GM12878 (cell line): ENCODE results near the gene PRSS57. TPM values are rescaled to one million over a fixed set of nuclear protein-coding genes. Genes with fewer than 3 reads are reported as not detected.

Experiments
- ATAC-seq: fragments of 200-7000 bp; cut with Tn5 transposase; 3 replicates; pipeline ENCODE4 v1.9.1; 2020; ENCODE audit warnings: mild to moderate bottlenecking, moderate library complexity
- BruUV-seq: library from RNA; stranded (reverse); fragments of 400-500 nt; replicated peaks from 2 replicates; lab custom pipeline; 2021; lab: Mats Ljungman, UMichigan
- CTCF ChIA-PET: fragments of 300-600 bp; sonication (Branson Sonifier 250); formaldehyde crosslinking; extraction: SDS; loops from one replicate; lab custom pipeline; 2021; ENCODE audit warnings: inconsistent platforms; lab: Yijun Ruan, JAX
- POLR2A ChIA-PET: fragments of 350-600 bp; formaldehyde crosslinking; extraction: SDS; loops from one replicate; lab custom pipeline; 2021; ENCODE audit warnings: inconsistent platforms; lab: Charles Lee
- RAD21 ChIA-PET: fragments of 300-600 bp; sonication (Branson Sonifier 250); formaldehyde crosslinking; loops from one replicate; lab custom pipeline; 2023; ENCODE audit warnings: antibody characterized with exemption; ENCODE audit not compliant: unreplicated experiment; lab: Charles Lee
- SMC1A ChIA-PET: fragments of 300-600 bp; sonication (Branson Sonifier 250); formaldehyde crosslinking; loops from one replicate; lab custom pipeline; 2023; ENCODE audit not compliant: unreplicated experiment, uncharacterized antibody; lab: Charles Lee
- DNase-seq: peaks from one replicate; pipeline ENCODE4 v3.0.0-alpha.2; 2011; ENCODE audit warnings: low read depth, low spot score
- FAIRE-seq: peaks from 3 replicates; lab custom pipeline; 2011; peaks lifted over from hg19 to GRCh38; lab: Jason Lieb, UNC
- H2AFZ ChIP-seq: 2 replicates; pipeline ENCODE4 v1.6.0; 2011; ENCODE audit warnings: low read depth, low read length, control low read depth; ENCODE audit not compliant: control insufficient read depth
- H3K27ac ChIP-seq: 2 replicates; pipeline ENCODE4 v1.5.1; 2011; ENCODE audit warnings: control low read depth; ENCODE audit not compliant: control insufficient read depth, insufficient read depth
- H3K27me3 ChIP-seq, 2 experiments: replicated peaks in 1 of 2; 2 replicates each; pipeline versions ENCODE4 v1.6.0 to v1.6.1; 2011; ENCODE audit warnings: low read length in 1 of 2; ENCODE audit not compliant: control insufficient read depth in 2 of 2, insufficient read depth in 2 of 2
- H3K36me3 ChIP-seq, 2 experiments: 2 replicates each; pipeline ENCODE4 v1.5.1; 2011; ENCODE audit warnings: low read length in 1 of 2; ENCODE audit not compliant: control insufficient read depth in 2 of 2, insufficient read depth in 2 of 2
- H3K4me1 ChIP-seq: 2 replicates; pipeline ENCODE4 v1.6.1; 2011; ENCODE audit warnings: mild to moderate bottlenecking, low read length, moderate library complexity, mixed read lengths; ENCODE audit not compliant: control insufficient read depth, insufficient read depth
- H3K4me2 ChIP-seq: 2 replicates; pipeline ENCODE4 v1.6.0; 2011; ENCODE audit warnings: control low read depth; ENCODE audit not compliant: control insufficient read depth, insufficient read depth
- H3K4me3 ChIP-seq: fragments of 200-600 bp; sonication (generic); 2 replicates; pipeline ENCODE4 v1.5.1; 2016
- H3K79me2 ChIP-seq: 2 replicates; pipeline ENCODE4 v1.6.0; 2011; ENCODE audit warnings: low read length; ENCODE audit not compliant: control insufficient read depth, insufficient read depth
- H3K9ac ChIP-seq: 2 replicates; pipeline ENCODE4 v1.8.0; 2011; ENCODE audit warnings: low read length, control low read depth, mixed read lengths; ENCODE audit not compliant: control insufficient read depth, insufficient read depth
- H3K9me3 ChIP-seq: replicated peaks from 3 replicates; pipeline ENCODE4 v1.5.1; 2011; ENCODE audit warnings: mild to moderate bottlenecking, low read length; ENCODE audit not compliant: control insufficient read depth, insufficient read depth
- H4K20me1 ChIP-seq: 2 replicates; pipeline ENCODE4 v1.6.0; 2011; ENCODE audit not compliant: control insufficient read depth, insufficient read depth
- BMI1 ChIP-seq: fragments of 450-650 bp; IDR thresholded peaks from 2 replicates; pipeline ENCODE4 v1.6.1; 2016; ENCODE audit warnings: mild to moderate bottlenecking, moderate library complexity, borderline replicate concordance
- CEBPB ChIP-seq, 2 experiments: fragments of 150-350 bp in 1 of 2; IDR thresholded peaks; 2 replicates each; pipeline ENCODE4 v1.6.1; 2012 to 2014; ENCODE audit warnings: low read depth in 2 of 2, low read length in 2 of 2, borderline replicate concordance in 1 of 2, inconsistent platforms in 1 of 2
- CEBPZ ChIP-seq: fragments of 150-350 bp; IDR thresholded peaks from 2 replicates; pipeline ENCODE4 v1.6.1; 2016; ENCODE audit warnings: low read depth, low read length
- CHD1 ChIP-seq: IDR thresholded peaks from 2 replicates; pipeline ENCODE4 v1.6.1; 2012; ENCODE audit warnings: low read depth, low read length, improper control_type of control experiment
- ETV6 ChIP-seq, 2 experiments: fragments of 450-650 bp in 1 of 2; IDR thresholded peaks in 1 of 2; conservative IDR thresholded peaks in 1 of 2; 2 replicates each; pipeline ENCODE4 v1.6.1; 2014; ENCODE audit warnings: antibody characterized with exemption in 1 of 2, borderline replicate concordance in 1 of 2, low read depth in 1 of 2, mild to moderate bottlenecking in 1 of 2, moderate library complexity in 1 of 2
- HDGF ChIP-seq: fragments of 450-650 bp; IDR thresholded peaks from 2 replicates; pipeline ENCODE4 v1.6.1; 2016; ENCODE audit warnings: antibody characterized with exemption
- IRF4 ChIP-seq: IDR thresholded peaks from 2 replicates; pipeline ENCODE4 v1.6.1; 2011; ENCODE audit warnings: low read depth, low read length
- NFIC ChIP-seq: IDR thresholded peaks from 2 replicates; pipeline ENCODE4 v1.6.1; 2012; ENCODE audit warnings: low read depth, mild to moderate bottlenecking, inconsistent platforms, low read length, moderate library complexity
- PAX8 ChIP-seq: fragments of 450-650 bp; IDR thresholded peaks from 2 replicates; pipeline ENCODE4 v1.6.1; 2017; ENCODE audit warnings: mild to moderate bottlenecking, moderate library complexity
- POLR2AphosphoS2 ChIP-seq: IDR thresholded peaks from 2 replicates; pipeline ENCODE4 v1.6.1; 2011; ENCODE audit warnings: low read depth, mild to moderate bottlenecking, low read length, improper control_type of control experiment, moderate library complexity
- SMC3 ChIP-seq: IDR thresholded peaks from 2 replicates; pipeline ENCODE4 v1.6.1; 2011; ENCODE audit warnings: low read length, improper control_type of control experiment, borderline replicate concordance
- SREBF1 ChIP-seq: IDR thresholded peaks from 2 replicates; pipeline ENCODE4 v1.6.1; 2012; ENCODE audit warnings: mild to moderate bottlenecking, low read length
- STAT3 ChIP-seq: IDR thresholded peaks from 2 replicates; pipeline ENCODE4 v1.6.1; 2011; ENCODE audit warnings: low read depth, low read length, improper control_type of control experiment
- USF2 ChIP-seq: IDR thresholded peaks from 2 replicates; pipeline ENCODE4 v1.6.1; 2011; ENCODE audit warnings: low read depth, low read length, improper control_type of control experiment, borderline replicate concordance
- ZBTB4 ChIP-seq: fragments of 450-650 bp; formaldehyde crosslinking; IDR thresholded peaks from 2 replicates; pipeline ENCODE4 v1.4.0; 2022; ENCODE audit warnings: mild to moderate bottlenecking, moderate library complexity
- ZSCAN29 ChIP-seq: fragments of 450-650 bp; IDR thresholded peaks from 2 replicates; pipeline ENCODE4 v1.6.1; 2017; ENCODE audit warnings: mild to moderate bottlenecking, moderate library complexity
- ZZZ3 ChIP-seq: IDR thresholded peaks from 2 replicates; pipeline ENCODE4 v1.6.1; 2011; ENCODE audit warnings: low read depth; ENCODE audit not compliant: control insufficient read depth, insufficient read length
- WGBS: methylation state at CpG from one replicate; pipeline ENCODE4 v1.1.6; 2016; ENCODE audit warnings: low lambda C conversion rate; ENCODE audit not compliant: insufficient replicate concordance, insufficient coverage; ENCODE audit errors: missing lambda C conversion rate; 5-methylcytosine and 5-hydroxymethylcytosine counted together
- in situ Hi-C: fragments of 300-500 bp; cut with MboI; formaldehyde crosslinking; loops from 9 replicates; pipeline ENCODE4 v1.14.3; 2018; ENCODE audit warnings: mixed read lengths
- intact Hi-C: fragments of 100-400 bp; cut with micrococcal nuclease; formaldehyde crosslinking; loops from one replicate; pipeline ENCODE4 v1.14.2; 2022; ENCODE audit not compliant: unreplicated experiment
- polyA plus RNA-seq, 11 experiments: library from polyadenylated mRNA; depleted of rRNA in 4 of 11; unstranded in 6 of 11; stranded (reverse) in 5 of 11; fragments of >200 nt; fragmentation: Nextera tagmentation in 4 of 11; fragmentation: Illumina TruSeq in 1 of 11; extraction: Ambion mirVana in 4 of 11; extraction: Trizol in 1 of 11; gene quantifications; 1 replicate in 1 of 11; 2 replicates in 10 of 11; pipeline versions ENCODE4 v1.2.1 to v1.2.3, GENCODE V29; 2011 to 2016; ENCODE audit warnings: inconsistent platforms in 2 of 11, missing spikeins in 2 of 11, low read depth in 1 of 11
- total RNA-seq, 4 experiments: library from RNA; depleted of rRNA in 3 of 4; stranded (reverse); fragments of >200 nt in 3 of 4; fragmentation: Illumina TruSeq in 1 of 4; extraction: Trizol in 1 of 4; gene quantifications; 2 replicates each; pipeline versions ENCODE4 v1.2.1 to v1.2.3, GENCODE V29; 2013 to 2021

The PRSS57 gene
- total and polyA plus RNA-seq, 10 of the 15 experiments (the other 5 are each of a cell fraction or from before 2014, with no cell fraction given): not detected

GRCh38 chr19:664913-665443, 30.3 kb downstream of the PRSS57 start:
- POLR2A ChIA-PET: interaction anchor here (0.6 kb wide), 1 partner anchor 109 kb away, joined by 5 read pairs; no protein-coding TSS in a partner anchor
- 0 out of 2 replicates have a peak overlapping the region, but pooled peaks have one; percentile 11 for H3K4me2 ChIP-seq
- DNase-seq: no peak
- peaks cover 16% of the 10 kb centered on the region for H3K4me1 ChIP-seq
- H3K79me2 ChIP-seq: peaks cover 30% of the 10 kb centered on the region
- RAD21 ChIA-PET: interaction anchor here (0.6 to 1.6 kb wide), 4 partner anchors 10 to 69 kb away, joined by 3 to 9 read pairs (median 4); no protein-coding TSS in a partner anchor
- whole genome bisulfite sequencing: 21% methylated on average over 24 of the region's 24 CpGs
- H3K27ac ChIP-seq: no peak overlapping the region
- in situ Hi-C loops: loop anchor here (5.0 kb wide), 1 partner anchor 67 kb away; no protein-coding TSS in a partner anchor
- peak overlapping the region; percentile 45; the same call in 1 of the 2 replicates for H2AFZ ChIP-seq
- H4K20me1 ChIP-seq: peaks cover 8% of the 10 kb centered on the region
- no peak overlapping the region for H3K4me3 ChIP-seq
- BruUV-seq: no TSS peak
- intact Hi-C loops: loop anchor here (1.0 kb wide), 1 partner anchor 69 kb away; no protein-coding TSS in a partner anchor
- H3K27me3 ChIP-seq: no peaks in the 10 kb centered on the region
- SMC1A ChIA-PET: interaction anchor here (0.7 to 2.1 kb wide), 2 partner anchors 66 to 69 kb away, joined by 3 to 12 read pairs; no protein-coding TSS in a partner anchor
- FAIRE-seq: no peak
- peak; percentile 23 for ATAC-seq
- H3K9me3 ChIP-seq: no peaks in the 10 kb centered on the region; the same call in 2 of the 3 replicates
- CTCF ChIA-PET: interaction anchor here (0.7 to 0.8 kb wide), 2 partner anchors 15 to 69 kb away, joined by 3 read pairs; no protein-coding TSS in a partner anchor
- H3K36me3 ChIP-seq: peaks cover 0 to under 1% of the 10 kb centered on the region in 2 experiments; a peak in 2 of 4 replicates
- H3K9ac ChIP-seq: no peak overlapping the region
- peak; percentile 95 for TF ChIP-seq SMC3
- no peak for TF ChIP-seq ZZZ3
- TF ChIP-seq SREBF1: no peak
- TF ChIP-seq NFIC: no peak
- TF ChIP-seq CHD1: no peak
- TF ChIP-seq PAX8: no peak
- TF ChIP-seq ZBTB4 (CRISPR knock-in tag): no peak
- no peak for TF ChIP-seq HDGF
- no peak for TF ChIP-seq ETV6 (conservative IDR thresholded peaks at IDR 0.05 in 1 of 2, IDR thresholded peaks at IDR 0.05 in 1 of 2; ENCODE audit: borderline replicate concordance in 1 of 2, low read depth in 1 of 2)
- no peak for TF ChIP-seq USF2
- no peak for TF ChIP-seq STAT3
- TF ChIP-seq IRF4: peak; percentile 39; the same call in 1 of the 2 replicates
- TF ChIP-seq BMI1: no peak
- TF ChIP-seq POLR2AphosphoS2: no peak
- no peak for TF ChIP-seq ZSCAN29
- TF ChIP-seq CEBPB (IDR thresholded peaks at IDR 0.05; ENCODE audit: borderline replicate concordance in 1 of 2, low read depth in 2 of 2, low read length in 2 of 2): no peak
- no peak for TF ChIP-seq CEBPZ
